ENCODE results near the gene TRIM3.

Gene TRIM3

DNA sequence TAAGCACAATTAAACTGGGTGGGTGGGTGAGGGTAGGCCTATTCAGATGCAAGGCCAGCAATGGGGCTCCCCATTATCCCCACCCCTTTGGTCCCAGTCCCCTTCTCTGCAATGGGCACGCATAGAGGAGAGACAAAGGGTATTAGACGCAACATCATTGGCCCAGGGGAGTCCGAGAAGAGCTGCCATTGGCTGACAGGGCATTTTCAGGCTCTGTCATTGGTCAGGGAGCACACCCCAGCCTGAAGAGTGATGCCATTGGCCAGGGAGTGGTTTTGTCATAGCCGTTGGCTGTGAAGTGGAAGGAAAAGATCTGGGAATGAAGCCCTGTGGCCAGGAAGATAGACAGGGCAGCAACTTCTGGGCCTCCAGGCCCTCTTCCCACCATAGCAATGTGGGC, 2.8 kb upstream of the TRIM3 start:
- DNase-seq = no peak

DNA sequence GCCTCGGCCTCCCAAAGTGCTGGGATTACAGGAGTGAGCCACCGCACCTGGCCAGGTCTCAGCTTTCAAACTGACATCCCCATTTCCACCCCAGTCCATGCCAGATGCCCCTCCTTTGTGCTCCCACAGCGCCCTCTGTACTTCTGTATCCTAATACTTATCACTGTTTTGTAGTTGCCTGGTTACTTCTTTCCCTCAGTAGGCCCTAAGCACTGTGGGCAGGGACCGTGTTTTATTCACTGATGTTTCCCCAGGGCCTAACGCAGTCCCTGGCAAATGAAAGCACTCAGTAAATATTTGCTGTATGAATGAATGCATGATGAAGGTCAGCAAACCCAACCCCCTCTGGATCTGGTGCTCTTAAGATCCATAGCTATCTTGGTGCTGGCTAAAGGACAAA, 2.2 kb upstream of the TRIM3 start:
- DNase-seq = no peak

DNA sequence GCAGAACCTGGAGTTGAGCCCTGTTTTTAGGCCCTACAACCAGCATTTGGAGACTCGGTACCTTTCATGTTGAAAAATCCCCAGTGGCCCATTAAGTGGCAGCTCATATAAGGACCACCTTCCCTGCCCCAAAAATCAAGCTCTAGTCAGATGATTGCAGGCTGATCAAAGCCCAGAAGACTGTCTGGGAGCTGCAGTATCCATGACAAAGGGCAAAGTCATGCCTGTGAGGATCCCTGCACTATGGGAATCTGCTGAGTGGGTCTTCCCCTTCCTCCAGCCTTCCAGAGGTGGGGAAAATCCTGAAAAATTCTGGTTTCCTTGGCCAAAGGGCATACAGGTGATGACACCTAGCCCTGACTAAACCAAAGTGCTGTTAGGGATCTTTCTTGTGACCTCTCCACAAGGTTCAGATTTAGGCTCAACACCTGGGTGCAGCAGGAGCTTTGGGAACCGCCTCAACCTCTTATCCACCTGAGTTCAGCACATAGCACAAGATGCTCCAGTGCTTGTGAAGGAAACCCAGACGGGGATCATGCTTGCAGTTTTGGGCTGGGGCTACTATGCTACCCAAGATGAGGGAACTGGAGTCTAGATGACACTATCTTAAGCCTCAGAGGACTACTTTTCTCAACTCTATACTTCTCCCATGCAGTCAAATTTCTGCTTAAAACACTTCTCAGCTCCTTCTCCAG, 1.2 kb upstream of the TRIM3 start:
- DNase-seq = no peak

DNA sequence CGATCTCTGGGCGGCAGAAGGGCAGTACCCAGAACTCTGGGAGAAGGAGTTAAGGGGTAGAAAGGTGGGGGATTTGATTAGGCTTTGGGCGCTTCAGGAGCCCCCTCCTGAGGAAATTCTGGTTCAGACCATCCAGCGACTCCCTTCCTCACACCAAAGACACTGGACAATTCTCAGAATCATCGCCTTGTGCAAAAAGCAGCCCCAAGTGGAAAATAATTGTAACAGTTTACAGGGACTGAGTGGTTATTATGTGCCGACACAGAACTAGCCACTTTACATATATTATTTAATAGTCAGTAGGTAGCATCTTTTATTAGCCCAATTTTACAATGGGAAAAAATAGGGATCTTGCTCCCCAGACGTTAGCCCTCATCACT, 662 bp upstream of the TRIM3 start:
- DNase-seq = no peak

DNA sequence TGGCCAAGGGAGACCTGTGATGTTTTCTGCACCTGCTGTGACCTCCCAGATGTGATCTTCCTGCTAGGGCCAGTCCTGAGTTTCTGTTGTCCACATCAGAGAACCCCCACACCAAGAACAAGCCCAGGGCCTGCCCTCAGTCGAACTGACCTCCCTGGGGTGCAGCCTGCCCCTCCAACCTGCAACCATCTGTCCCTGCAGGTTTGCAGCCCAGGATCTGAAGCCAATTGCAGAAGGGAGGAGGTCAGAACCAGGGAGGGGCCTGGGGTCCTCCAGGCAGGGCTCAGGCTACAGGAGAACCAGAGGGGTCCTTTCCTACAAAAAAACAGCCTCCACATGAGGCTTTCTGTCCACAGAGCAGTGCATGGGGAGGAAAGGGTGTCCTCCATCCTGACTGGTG, 807 bp downstream of the TRIM3 start:
- no peak for DNase-seq

DNA sequence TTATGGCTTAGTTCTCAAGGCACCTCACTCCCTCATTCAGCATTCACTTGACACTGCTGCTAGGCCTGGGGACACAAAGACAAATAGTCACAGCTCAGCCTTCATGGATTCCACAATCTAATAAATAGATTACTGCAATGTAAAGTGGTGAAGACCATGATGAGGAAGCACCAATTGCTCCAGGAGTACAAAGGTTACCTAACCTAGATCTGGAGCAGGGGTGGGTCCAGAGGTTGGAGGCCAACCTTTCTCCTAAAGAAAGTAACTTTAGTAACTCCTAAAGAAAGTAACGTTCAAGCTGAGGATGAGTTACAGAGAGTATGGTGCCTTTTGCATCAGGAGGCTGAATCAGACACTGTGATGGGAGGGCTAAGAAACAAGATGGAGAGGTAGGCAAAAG, 4.1 kb downstream of the TRIM3 start:
- DNase-seq = no peak

DNA sequence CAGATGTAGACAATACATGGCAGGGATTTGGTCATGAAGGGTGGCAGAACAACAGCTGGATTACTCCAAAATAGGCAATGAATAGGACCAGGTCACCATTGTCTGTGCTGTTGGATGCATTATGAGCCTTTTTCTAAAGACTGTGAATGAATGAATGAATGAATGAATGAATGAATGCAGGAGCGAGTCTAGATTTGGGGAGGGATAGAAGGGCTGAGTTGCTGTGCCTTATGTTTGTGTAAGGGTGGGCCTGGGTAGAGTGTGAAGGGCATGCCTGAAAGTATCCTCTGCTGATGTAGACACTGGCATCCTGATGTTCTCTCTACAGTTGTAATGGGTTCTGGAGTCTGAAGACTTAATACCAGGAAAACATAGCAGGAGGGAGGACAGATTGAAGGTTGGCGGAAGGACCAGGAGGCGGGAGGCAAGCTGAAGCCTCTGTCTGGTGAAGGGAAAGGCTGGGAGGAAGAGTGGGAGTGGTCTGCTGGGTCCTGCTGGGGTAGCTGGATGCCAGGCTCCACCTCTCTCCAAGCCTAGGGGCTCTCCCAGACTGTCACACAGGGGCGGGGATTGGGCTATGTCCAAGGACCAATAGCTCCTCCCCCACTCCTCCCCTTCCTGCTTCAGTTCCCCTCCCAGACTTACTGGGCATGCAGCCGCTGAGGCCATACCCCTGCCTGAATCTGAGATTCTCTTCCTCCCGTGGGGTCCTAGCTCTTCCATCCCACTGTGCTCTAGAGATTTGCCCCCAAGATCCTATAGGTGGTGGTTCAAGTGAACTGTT, 4.8 kb downstream of the TRIM3 start:
- DNase-seq = no peak

DNA sequence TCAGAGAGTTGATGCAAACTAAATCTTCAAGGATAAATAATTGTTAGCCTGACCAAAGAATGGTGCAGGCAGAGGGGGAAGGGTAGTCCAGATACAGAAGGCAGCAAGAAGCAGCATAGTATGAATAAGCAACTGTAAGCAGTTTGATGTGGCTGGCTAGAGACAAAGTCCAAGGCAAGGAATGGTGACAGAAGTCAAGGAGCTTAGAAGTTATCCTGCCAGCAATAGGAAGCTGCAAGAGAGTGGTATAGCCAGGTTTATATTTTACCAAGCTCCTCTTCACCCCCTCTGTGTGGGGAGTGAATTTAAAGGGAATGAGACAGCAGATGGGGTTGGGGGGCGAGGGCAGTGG, 14.7 kb downstream of the TRIM3 start:
- DNase-seq = no peak

DNA sequence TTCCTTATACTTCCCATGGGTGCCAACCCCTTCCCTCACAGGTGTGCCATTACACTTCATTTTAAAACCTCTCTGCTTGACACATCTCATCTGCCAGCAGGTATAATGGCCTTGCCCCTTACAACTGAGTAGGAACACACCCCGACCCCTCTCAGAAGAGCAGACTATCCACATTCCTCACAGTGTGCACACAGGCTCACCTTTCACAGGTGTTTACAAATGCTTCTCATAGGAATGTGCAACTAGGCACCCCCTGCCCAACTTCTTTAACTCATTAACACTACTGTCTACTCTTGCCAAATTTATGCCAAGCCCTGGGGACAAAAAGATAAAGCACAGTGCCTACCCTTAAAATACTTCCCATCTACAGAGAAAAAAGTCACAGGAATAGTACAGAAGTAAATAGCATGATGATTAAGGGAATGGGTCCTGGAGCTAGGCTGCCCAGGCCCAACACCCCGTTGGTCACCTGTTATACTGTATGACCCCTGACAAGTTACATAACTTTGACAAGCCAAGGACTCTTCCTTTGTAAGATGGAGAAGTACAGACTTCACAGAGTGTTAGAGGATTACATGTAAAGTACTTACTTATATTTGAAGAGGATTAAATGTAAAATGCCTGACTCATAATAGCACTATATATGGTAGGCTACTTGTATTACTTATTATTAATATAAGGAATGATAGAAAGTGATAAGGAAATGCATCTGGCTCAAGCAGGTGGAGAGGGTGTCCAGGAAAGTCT, 15.2 kb downstream of the TRIM3 start:
- DNase-seq = no peak

DNA sequence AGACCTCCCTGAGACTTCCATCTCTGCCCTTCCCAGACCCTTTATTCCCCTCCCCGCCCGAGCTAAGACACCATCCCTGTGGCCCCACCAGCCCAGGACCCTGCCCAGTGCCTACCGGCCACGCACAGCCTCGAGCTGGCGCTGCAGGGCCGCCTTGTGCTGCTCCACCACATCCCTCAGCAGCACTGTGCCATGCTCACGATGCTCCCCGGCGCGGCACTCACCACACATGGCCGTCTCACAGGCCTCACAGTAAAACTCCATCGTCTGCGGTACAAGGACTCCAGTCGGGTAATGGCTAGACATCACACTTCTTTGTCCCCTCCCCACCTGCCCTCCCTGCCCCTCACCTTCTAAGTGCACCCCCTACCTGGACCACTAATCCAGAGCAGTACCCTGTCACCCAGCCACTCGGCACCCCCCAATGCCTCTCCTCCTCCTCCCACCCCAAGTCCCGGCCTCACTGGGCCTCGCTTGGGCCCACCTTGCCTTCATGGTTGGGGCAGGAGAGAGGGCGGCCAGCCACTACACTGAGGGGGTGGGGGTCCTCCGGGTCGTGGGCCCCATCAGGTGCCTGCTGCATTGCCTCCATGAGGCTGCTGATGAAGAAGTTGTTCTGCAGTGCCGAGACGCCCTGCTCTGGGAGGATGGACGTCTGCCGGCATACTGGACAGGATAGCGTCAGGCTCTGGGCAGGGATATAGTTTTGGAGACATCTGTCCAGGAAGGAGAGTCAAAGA, 16.0 kb downstream of the TRIM3 start:
- DNase-seq = no peak

DNA sequence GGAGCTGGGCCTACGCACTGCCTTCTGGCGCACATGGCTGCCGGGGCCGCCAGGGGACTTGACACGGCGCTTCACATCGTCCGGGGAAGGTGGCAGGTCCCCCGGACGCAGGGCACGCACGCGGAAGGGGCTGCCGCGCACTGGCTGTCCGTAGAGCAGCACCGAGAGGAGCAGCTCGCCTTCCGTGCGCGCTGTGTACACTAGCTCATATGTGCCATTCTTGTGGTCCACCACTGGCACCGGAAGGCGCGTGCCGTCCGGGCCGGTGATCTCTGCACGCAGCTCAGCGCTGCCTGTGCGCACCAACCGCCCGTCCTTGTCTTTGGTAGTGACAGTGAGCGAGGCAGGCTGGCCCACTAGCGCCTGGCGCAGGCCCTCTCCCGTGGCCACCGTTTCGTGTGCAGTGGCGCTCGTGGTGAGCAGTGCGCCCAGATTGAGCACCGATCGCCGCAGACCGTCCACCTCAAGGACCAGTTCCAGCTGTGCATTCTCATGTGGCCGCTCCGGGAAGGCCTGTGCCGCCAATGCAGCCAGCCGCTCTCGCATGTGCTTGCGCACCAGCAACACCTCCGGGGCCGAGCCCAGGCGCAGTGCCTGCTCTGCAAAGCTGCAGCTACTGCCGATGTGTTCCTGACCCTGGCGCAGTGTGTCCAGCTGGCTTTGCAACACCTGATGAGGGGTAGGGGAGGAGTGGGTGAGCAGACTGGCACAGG, 17.2 kb downstream of the TRIM3 start:
- no peak for DNase-seq

DNA sequence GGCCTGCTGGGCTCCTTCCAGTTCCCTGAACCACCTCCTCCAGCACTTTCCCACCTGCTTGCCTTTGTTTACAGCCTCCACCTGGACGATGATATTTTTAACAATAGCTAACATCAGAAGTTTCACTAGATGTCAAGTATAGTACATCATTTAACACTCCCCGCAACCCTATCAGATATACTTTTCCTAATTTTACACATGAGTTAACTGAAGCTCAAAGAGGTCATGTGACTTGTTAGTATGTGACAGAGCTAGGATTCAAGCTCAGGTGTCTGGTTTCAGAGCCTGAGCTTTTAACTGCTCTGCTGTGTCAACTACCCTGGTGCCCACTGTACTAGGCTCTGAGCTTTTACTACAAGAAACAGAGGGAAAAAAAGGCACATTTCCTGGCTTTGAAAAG, 18.7 kb downstream of the TRIM3 start:
- DNase-seq = no peak

DNA sequence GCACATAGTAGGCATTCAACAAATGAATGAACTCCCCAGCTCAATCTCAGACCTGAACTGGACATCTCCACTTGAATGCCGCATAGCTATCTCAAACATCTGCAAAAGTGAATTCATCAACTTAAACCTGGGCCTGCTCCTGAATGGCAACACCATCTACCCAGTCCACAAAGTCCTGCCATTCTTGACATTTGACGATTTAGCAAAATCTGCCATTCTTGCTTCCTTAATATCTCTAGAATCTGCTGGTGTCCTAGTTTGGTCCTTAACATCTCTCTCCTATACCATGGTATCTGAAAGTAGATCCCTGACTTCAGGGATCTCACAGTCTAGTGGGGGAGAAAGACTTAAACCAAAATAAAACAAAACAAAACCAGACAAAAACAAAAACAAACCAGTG, 20.6 kb downstream of the TRIM3 start:
- DNase-seq = no peak

DNA sequence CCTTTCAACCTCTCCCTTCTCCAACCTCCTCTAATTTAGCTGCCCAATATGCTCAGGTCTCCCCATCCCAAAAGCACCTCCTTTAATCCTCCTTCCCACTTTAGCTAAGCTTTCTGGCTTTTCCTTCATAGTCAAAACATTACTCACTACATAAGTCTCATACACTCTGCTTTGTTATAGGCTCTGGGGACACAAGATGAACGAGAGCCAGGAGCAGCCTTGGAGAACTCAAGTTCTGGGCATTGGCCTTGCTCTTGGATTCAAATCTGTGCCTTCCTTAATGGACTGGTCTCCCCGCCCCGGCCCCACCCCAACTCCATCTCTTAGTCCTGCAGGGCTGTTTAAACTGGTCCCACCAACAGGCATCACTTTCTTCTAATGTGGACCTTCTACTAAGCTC, 21.5 kb downstream of the TRIM3 start:
- DNase-seq = no peak

DNA sequence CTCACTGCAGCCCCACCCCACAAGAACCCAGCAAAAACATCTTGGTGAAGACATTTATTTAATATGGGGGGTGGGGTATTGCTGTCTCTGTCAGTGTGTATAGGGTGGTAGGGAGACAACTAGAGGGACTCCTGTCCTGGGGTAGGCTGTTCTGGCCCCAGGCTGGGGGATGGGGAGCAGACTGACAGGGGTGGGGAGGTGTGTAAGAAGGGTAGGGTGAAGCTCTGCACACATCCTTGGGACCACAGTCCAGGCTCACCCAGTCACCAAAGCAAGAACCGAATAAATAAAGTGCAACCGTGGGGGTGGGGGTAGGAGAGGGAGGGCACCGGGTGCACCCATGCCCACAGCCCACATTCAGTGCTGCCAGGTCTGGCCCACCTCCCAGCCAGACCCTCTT, 25.2 kb downstream of the TRIM3 start:
- DNase-seq = no peak

DNA sequence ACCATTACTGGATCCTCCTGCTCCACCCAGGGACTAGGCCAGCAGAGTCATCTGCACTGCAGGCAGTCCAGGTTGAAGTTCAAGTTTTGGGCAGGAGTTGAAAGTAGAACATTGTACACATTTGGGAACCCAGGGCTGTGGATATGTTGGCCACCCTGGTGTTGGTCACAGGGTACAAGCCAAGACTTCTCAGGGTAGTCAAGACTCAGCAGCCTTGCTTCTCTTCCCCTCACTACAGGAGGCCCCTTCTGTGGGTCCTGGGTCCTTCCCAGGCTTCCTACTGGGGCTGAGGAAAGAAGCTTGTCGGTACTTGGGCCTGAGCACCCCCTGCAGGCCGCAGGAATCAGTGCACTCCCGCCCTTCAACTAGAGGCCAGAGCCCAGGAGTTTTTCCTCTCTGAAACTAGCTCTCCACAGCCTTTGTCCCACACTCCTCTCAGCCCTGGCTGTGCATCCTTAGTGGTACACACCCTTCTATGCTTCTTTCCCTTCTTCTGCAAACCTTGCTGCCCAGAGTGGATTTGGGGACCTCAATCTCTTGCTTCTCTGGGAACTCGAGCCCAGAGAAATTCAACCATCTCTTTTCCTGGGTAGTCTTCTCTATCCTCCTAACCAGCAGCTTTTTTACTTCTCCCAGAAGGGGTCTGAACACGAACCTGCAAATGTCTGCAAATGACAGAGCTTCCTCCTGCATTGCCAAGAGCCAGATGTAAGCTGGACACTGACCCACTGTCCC, 30.3 kb downstream of the TRIM3 start:
- DNase-seq = peak; percentile 40

DNA sequence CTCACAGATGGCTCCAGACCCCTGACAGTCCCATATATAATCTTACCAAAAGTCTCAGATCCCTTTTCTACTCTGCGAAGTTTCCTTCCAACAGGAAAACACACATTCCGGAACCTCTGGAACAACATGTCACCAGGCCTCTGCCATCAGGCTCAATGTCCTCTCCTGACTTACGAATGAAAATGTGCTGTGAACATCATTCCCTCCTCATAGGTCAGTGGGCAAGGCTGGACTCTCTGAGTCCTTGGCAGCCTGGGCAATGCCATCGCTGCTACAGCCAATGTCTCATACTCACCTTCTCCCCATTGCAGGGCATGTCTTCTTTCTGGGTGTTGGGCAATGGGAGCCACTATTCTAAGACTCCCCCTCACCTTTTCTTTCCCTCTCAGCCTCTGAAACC, 31.3 kb downstream of the TRIM3 start:
- DNase-seq = no peak

DNA sequence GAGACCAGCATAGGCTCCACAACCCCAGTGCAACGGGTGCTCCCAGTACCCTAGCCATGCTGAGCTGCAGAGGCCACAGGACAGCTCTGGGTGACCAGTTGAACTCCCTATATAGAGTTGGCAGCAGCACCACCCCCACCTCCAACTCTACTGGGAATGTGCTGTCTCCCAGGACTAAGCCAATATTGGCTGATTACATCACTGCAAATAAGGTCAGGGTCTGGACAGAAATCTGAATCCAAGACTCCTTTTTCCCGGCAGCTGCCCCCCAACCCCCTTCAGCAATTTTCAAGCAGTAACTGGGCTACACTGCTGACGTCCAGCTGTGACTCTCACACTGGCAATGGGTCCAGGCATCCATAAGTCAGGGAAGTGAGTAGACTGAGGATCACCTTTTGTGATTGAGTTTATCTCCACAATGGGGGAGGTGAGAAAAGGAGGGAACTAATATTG, 32.8 kb downstream of the TRIM3 start, which contains the start of gene HPX:
Gene HPX (minus strand): TSS at position 82 of the 453 bp plus-strand sequence. CDS start 24 bp downstream, at position 58.
- no peak for DNase-seq

DNA sequence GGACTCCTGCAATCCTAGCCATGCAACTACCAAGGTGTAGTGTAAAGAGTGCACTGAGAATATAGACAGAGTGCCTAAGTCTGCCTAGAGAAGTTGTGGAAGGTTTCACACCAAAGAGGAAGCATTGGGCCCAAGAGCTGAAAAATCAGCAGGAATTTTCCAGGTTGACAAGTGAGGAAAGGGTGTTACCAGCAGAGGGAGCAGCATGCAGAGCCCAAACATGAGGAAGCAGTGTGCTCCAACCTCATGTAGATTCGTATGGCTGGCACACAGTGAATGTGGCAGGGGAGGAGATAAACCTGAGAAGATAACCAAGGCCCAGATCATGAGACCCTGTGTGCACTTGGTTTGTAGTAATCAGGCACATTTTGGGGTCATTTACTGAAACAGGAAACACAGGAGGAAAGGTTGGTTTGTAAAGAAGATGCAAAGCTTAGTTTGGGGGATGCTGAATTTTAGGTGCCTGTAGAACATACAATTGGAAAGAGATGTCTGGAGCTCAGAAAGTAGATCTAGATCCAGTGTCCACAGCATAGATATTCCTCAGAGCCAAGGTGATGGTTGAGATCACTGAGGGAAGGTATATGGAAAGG, 34.7 kb downstream of the TRIM3 start:
- peak; percentile 17 for DNase-seq

DNA sequence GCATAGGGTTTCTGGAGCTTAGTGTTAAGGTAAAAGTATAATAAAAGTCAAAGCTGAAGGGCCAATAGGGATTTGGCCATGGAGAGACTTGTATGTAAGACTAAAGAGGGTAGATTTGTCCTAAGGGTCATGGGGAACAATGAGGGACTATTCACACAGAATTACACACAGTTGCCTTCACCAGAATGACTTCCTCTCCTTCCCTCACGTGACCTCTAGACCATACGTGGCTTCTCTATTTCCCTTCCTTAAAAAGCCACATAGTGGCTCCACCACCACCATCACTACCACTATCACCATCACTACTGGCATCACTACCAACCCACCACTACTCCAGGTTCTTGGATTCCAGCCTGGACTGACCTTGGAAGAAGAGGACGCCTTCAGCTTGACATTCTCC, 35.7 kb downstream of the TRIM3 start:
- DNase-seq = no peak

DNA sequence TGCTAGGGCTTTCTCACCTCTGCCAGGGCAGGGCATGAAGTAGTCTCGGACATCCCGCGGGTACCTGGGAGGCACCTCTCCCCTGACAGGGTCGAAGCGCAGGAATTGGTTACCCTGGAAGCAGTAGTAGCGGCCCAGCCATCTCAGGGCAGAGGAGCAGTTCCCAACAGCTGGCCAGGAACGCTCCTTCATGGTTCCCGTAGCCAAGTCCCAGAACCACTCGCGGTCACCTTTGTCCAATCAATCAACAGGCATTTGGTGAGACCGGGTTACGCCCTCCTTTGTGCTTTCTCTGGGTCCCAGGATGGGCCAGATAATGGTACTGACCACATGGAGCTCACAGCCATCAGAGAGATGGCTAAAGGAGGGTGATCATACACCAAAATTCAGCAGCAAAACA, 36.3 kb downstream of the TRIM3 start:
- DNase-seq = no peak

Measured in stimulated activated CD4-positive, alpha-beta T cell treated with anti-CD3 and anti-CD28 coated beads, Interleukin-12 subunit alpha, Interleukin-12 subunit beta, amount 100 ng/mL, for 4 hours (primary cell).